ENCODE data around the gene CPLANE1.

- no peak for TF ChIP-seq POLR2AphosphoS5 (IDR thresholded peaks at IDR 0.05; ENCODE audit: low read depth, low read length)
- no peak for TF ChIP-seq SIN3A (IDR thresholded peaks at IDR 0.05; ENCODE audit: borderline replicate concordance, insufficient read depth, low read length)
- no peak for TF ChIP-seq REST (IDR thresholded peaks at IDR 0.05; ENCODE audit: insufficient read depth in 1 of 2, low read depth in 2 of 2, low read length in 2 of 2)
- TF ChIP-seq TAF1 (IDR thresholded peaks at IDR 0.05; ENCODE audit: borderline replicate concordance, insufficient read depth, low read length), result no peak
- TF ChIP-seq FOXP2 (optimal IDR thresholded peaks at IDR 0.05; ENCODE audit: borderline replicate concordance, extremely low read depth, extremely low read length, insufficient read depth), result no peak
Measured at GRCh38 chr5:37197340-37198050, 51.7 kb downstream of the CPLANE1 start.

Measured in PFSK-1 (cell line).